ENCODE results near the gene KRT14.

Gene KRT14

GRCh38 chr17:41542357-41542756, 44.3 kb downstream of the KRT14 start:
- TF ChIP-seq CTCF (IDR thresholded peaks at IDR 0.05; ENCODE audit: low read depth, low read length) = no peak
- DNase-seq (ENCODE audit: extremely low read depth, low read depth) = no peak

- TF ChIP-seq CTCF (IDR thresholded peaks at IDR 0.05; ENCODE audit: low read depth, low read length) = no peak
- no peak for DNase-seq (ENCODE audit: extremely low read depth, low read depth)
These were observed 45.6 kb downstream of the KRT14 start for GRCh38 chr17:41540921-41541625.

GRCh38 chr17:41539979-41540701, 46.6 kb downstream of the KRT14 start:
- DNase-seq (ENCODE audit: extremely low read depth, low read depth) = no peak
- no peak for TF ChIP-seq CTCF (IDR thresholded peaks at IDR 0.05; ENCODE audit: low read depth, low read length)

- TF ChIP-seq CTCF (IDR thresholded peaks at IDR 0.05; ENCODE audit: low read depth, low read length) = no peak
These were observed 47.6 kb downstream of the KRT14 start for GRCh38 chr17:41539071-41539492.

GRCh38 chr17:41538565-41538991, 48.1 kb downstream of the KRT14 start:
- no peak for TF ChIP-seq CTCF (IDR thresholded peaks at IDR 0.05; ENCODE audit: low read depth, low read length)
- DNase-seq (ENCODE audit: extremely low read depth, low read depth) = no peak

More at GRCh38 chr17:41539071-41539492, 47.6 kb downstream of the KRT14 start:
- no peak for DNase-seq (ENCODE audit: extremely low read depth, low read depth)

- DNase-seq (ENCODE audit: extremely low read depth, low read depth) = no peak
- no peak for TF ChIP-seq CTCF (IDR thresholded peaks at IDR 0.05; ENCODE audit: low read depth, low read length)
These were observed 48.7 kb downstream of the KRT14 start for GRCh38 chr17:41537990-41538389.

DNA sequence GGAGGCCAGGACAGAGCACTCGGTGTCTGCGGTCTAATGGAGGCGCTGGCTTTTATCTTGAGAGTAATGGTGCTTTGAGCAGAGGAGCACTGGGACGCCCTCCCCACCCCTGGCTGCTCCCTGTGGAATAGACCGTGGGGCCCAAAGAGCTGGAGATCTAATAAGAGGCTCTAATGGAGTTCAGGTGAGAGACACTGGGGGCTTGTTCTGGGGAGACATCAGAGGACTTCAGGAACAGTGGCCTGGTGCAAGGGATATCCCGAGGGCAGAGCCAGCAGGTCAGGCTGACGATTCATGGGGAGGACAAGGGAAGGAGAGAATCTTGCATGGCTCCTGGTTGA, 49.1 kb downstream of the KRT14 start:
- DNase-seq (ENCODE audit: extremely low read depth, low read depth) = no peak
- no peak for TF ChIP-seq CTCF (IDR thresholded peaks at IDR 0.05; ENCODE audit: low read depth, low read length)
